Measurements from ENCODE around the gene PCSK6. TPM values are rescaled to one million over a fixed set of nuclear protein-coding genes. Genes with fewer than 3 reads are reported as not detected.

Gene PCSK6
- total RNA-seq, 1 donor from 2014 or later, result 1.3 TPM

DNA sequence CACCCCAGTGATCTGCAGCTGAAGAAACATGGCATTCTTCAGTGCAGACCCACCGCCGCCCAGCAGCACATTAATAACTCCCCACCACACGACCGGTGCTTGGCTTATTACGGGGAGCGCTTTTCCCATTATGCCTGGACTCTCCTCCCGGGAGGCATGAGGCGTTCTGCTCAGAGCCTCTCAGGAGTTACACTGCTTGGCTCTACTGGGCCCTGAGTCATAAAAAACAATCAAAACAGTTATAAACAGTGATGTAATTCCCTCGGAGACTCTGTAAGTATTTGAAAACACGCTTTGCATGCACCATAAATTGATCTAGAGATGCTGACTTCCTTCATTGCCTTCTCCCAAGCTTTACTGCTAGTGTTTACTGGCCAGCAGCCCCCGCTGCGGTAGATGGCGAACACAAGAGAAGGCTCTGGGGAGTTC is 117.3 kb downstream of the PCSK6 start:
- peaks cover 33% of the 10 kb centered on the region for H3K27me3 Mint-ChIP-seq (ENCODE audit: low read depth, unreplicated experiment)
- DNase-seq (ENCODE audit: low read depth) (no peak), FAIRE-seq (no peak)
- Histone ChIP-seq H2AFZ (ENCODE audit: low read depth, low read length) (no peak overlapping the region), H3K9ac (ENCODE audit: low read length) (no peak overlapping the region), H3K4me3 (ENCODE audit: insufficient read depth, low read depth, low read length) (no peak overlapping the region), H3K4me1 (ENCODE audit: insufficient read depth, low read length) (no peaks in the 10 kb centered on the region), H3K79me2 (ENCODE audit: insufficient read depth, low read length) (no peaks in the 10 kb centered on the region), H3K27me3 (ENCODE audit: insufficient read depth, low read length) (peaks cover 7% of the 10 kb centered on the region), H3K36me3 (ENCODE audit: insufficient read depth, low read length) (no peaks in the 10 kb centered on the region), H3K9me3 (ENCODE audit: insufficient read depth, low read depth, low read length) (no peaks in the 10 kb centered on the region), H3K4me2 (ENCODE audit: low read length) (no peak overlapping the region), H4K20me1 (ENCODE audit: insufficient read depth, low read length) (no peaks in the 10 kb centered on the region), H3K27ac (ENCODE audit: low read depth, low read length) (no peak overlapping the region)
- H3K27ac Mint-ChIP-seq (ENCODE audit: unreplicated experiment), result no peak overlapping the region
- no peaks in the 10 kb centered on the region for H3K36me3 Mint-ChIP-seq (ENCODE audit: low read depth, unreplicated experiment)
- H3K4me3 Mint-ChIP-seq (ENCODE audit: unreplicated experiment), result no peak overlapping the region
- no peaks in the 10 kb centered on the region for H3K9me3 Mint-ChIP-seq (ENCODE audit: unreplicated experiment)
- no peak for TF ChIP-seq EZH2 (IDR thresholded peaks at IDR 0.05; ENCODE audit: insufficient read depth, low read length)
- TF ChIP-seq, protein P1, sequence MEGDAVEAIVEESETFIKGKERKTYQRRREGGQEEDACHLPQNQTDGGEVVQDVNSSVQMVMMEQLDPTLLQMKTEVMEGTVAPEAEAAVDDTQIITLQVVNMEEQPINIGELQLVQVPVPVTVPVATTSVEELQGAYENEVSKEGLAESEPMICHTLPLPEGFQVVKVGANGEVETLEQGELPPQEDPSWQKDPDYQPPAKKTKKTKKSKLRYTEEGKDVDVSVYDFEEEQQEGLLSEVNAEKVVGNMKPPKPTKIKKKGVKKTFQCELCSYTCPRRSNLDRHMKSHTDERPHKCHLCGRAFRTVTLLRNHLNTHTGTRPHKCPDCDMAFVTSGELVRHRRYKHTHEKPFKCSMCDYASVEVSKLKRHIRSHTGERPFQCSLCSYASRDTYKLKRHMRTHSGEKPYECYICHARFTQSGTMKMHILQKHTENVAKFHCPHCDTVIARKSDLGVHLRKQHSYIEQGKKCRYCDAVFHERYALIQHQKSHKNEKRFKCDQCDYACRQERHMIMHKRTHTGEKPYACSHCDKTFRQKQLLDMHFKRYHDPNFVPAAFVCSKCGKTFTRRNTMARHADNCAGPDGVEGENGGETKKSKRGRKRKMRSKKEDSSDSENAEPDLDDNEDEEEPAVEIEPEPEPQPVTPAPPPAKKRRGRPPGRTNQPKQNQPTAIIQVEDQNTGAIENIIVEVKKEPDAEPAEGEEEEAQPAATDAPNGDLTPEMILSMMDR (IDR thresholded peaks at IDR 0.05; ENCODE audit: insufficient read depth, low read depth, low read length), result no peak
- no peaks in the 10 kb centered on the region for H3K4me1 Mint-ChIP-seq (ENCODE audit: low read depth, unreplicated experiment)

DNA sequence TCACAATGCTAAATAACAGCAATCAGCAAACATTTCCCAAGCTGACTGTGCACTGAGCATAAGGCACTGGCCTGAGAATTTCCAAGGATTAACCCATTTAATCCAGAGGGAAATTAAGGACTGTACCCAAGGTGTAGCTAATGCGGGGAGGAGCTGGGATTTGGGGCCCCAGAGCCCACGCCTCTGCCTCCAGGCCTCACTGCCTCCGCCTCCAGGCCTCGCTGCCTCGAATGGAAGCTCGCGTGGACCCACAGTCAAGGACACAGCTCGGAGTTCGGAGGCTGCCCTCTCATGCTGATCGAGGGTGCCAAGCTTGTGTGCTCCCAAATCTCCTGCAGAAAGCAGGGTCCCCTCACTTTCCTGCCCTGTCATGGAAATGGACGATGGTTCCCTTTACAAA is 118.0 kb downstream of the PCSK6 start:
- Histone ChIP-seq H3K4me1 (ENCODE audit: insufficient read depth, low read length) (no peaks in the 10 kb centered on the region), H3K36me3 (ENCODE audit: insufficient read depth, low read length) (no peaks in the 10 kb centered on the region), H4K20me1 (ENCODE audit: insufficient read depth, low read length) (no peaks in the 10 kb centered on the region), H2AFZ (ENCODE audit: low read depth, low read length) (no peak overlapping the region), H3K9ac (ENCODE audit: low read length) (no peak overlapping the region), H3K4me3 (ENCODE audit: insufficient read depth, low read depth, low read length) (no peak overlapping the region), H3K79me2 (ENCODE audit: insufficient read depth, low read length) (no peaks in the 10 kb centered on the region), H3K27me3 (ENCODE audit: insufficient read depth, low read length) (peaks cover 7% of the 10 kb centered on the region), H3K27ac (ENCODE audit: low read depth, low read length) (no peak overlapping the region), H3K4me2 (ENCODE audit: low read length) (no peak overlapping the region), H3K9me3 (ENCODE audit: insufficient read depth, low read depth, low read length) (no peaks in the 10 kb centered on the region)
- Mint-ChIP-seq H3K27me3 (ENCODE audit: low read depth, unreplicated experiment) (peaks cover 31% of the 10 kb centered on the region), H3K36me3 (ENCODE audit: low read depth, unreplicated experiment) (no peaks in the 10 kb centered on the region), H3K27ac (ENCODE audit: unreplicated experiment) (no peak overlapping the region), H3K4me3 (ENCODE audit: unreplicated experiment) (no peak overlapping the region), H3K9me3 (ENCODE audit: unreplicated experiment) (no peaks in the 10 kb centered on the region), H3K4me1 (ENCODE audit: low read depth, unreplicated experiment) (no peaks in the 10 kb centered on the region)
- DNase-seq (ENCODE audit: low read depth), result no peak
- no peak for FAIRE-seq
- TF ChIP-seq, protein P1 (IDR thresholded peaks at IDR 0.05; ENCODE audit: insufficient read depth, low read depth, low read length), result no peak
- no peak for TF ChIP-seq EZH2 (IDR thresholded peaks at IDR 0.05; ENCODE audit: insufficient read depth, low read length)

DNA sequence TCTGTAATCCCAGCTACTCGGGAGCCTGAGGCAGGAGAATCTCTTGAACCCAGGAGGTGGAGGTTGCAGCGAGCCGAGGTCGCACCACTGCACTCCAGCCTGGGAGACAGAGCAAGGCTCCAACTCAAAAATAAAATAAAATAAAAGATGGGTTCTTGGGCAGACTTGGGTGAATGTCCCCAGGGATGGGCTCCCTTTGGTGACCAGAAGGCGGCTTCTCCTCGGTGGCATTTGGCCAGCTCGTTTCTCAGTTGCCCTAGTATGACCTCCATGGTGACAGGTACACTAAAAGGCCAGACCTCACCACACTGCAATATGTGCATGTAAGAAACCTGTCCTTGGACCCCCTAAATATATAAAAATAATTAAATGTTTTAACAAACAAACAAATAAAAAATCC is 118.4 kb downstream of the PCSK6 start:
- Mint-ChIP-seq H3K27me3 (ENCODE audit: low read depth, unreplicated experiment) (peaks cover 27% of the 10 kb centered on the region), H3K36me3 (ENCODE audit: low read depth, unreplicated experiment) (no peaks in the 10 kb centered on the region), H3K4me1 (ENCODE audit: low read depth, unreplicated experiment) (no peaks in the 10 kb centered on the region), H3K4me3 (ENCODE audit: unreplicated experiment) (no peak overlapping the region), H3K27ac (ENCODE audit: unreplicated experiment) (no peak overlapping the region), H3K9me3 (ENCODE audit: unreplicated experiment) (no peaks in the 10 kb centered on the region)
- TF ChIP-seq, protein P1 (IDR thresholded peaks at IDR 0.05; ENCODE audit: insufficient read depth, low read depth, low read length), result no peak
- no peak for TF ChIP-seq EZH2 (IDR thresholded peaks at IDR 0.05; ENCODE audit: insufficient read depth, low read length)
- Histone ChIP-seq H3K4me2 (ENCODE audit: low read length) (no peak overlapping the region), H3K36me3 (ENCODE audit: insufficient read depth, low read length) (no peaks in the 10 kb centered on the region), H3K9ac (ENCODE audit: low read length) (no peak overlapping the region), H3K4me3 (ENCODE audit: insufficient read depth, low read depth, low read length) (no peak overlapping the region), H3K27ac (ENCODE audit: low read depth, low read length) (no peak overlapping the region), H3K9me3 (ENCODE audit: insufficient read depth, low read depth, low read length) (no peaks in the 10 kb centered on the region), H3K27me3 (ENCODE audit: insufficient read depth, low read length) (peaks cover 7% of the 10 kb centered on the region), H3K79me2 (ENCODE audit: insufficient read depth, low read length) (no peaks in the 10 kb centered on the region), H4K20me1 (ENCODE audit: insufficient read depth, low read length) (no peaks in the 10 kb centered on the region), H2AFZ (ENCODE audit: low read depth, low read length) (no peak overlapping the region), H3K4me1 (ENCODE audit: insufficient read depth, low read length) (no peaks in the 10 kb centered on the region)
- no peak for FAIRE-seq
- DNase-seq (ENCODE audit: low read depth), result no peak
